GM12864 (cell line): ENCODE measurements around the gene GRM8.

Experiments
- DNase-seq: peaks from one replicate; pipeline ENCODE4 v3.0.0-alpha.2; 2011; ENCODE audit warnings: low read depth
- H3K4me3 ChIP-seq: 2 replicates; pipeline ENCODE4 v1.5.1; 2011; ENCODE audit warnings: mild to moderate bottlenecking, low read depth, low read length, control low read depth
- TF ChIP-seq, protein P1 (sequence below): IDR thresholded peaks from 2 replicates; pipeline ENCODE4 v1.5.1; 2011; ENCODE audit warnings: low read depth, mild to moderate bottlenecking, moderate library complexity, low read length, control low read depth, inconsistent platforms; ENCODE audit errors: missing control alignments

GRM8 gene

GRCh38 chr7:126483972-126484371 is 768.8 kb downstream of the GRM8 start:
- TF ChIP-seq, protein P1, sequence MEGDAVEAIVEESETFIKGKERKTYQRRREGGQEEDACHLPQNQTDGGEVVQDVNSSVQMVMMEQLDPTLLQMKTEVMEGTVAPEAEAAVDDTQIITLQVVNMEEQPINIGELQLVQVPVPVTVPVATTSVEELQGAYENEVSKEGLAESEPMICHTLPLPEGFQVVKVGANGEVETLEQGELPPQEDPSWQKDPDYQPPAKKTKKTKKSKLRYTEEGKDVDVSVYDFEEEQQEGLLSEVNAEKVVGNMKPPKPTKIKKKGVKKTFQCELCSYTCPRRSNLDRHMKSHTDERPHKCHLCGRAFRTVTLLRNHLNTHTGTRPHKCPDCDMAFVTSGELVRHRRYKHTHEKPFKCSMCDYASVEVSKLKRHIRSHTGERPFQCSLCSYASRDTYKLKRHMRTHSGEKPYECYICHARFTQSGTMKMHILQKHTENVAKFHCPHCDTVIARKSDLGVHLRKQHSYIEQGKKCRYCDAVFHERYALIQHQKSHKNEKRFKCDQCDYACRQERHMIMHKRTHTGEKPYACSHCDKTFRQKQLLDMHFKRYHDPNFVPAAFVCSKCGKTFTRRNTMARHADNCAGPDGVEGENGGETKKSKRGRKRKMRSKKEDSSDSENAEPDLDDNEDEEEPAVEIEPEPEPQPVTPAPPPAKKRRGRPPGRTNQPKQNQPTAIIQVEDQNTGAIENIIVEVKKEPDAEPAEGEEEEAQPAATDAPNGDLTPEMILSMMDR: no peak
- DNase-seq: no peak
- no peak overlapping the region for H3K4me3 ChIP-seq

DNA sequence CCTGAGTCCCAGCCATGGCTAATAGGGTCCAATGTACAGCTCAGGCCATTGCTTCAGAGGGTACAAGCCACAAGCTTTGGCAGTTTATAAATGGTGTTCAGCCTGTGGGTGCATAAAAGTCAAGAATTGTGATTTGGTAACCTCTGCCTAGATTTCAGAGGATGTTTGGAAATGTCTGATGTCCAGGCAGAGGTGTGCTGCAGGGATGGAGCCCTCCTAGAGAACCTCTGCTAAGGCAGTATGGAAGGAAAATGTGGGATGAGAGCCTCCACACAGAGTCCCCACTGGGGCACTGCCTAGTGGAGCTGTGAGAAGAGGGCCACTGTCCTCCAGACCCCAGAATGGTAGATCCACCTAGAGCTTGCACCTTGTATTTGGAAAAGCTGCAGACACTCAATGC is 779.9 kb downstream of the GRM8 start:
- no peak for DNase-seq
- no peak overlapping the region for H3K4me3 ChIP-seq
- TF ChIP-seq, protein P1: no peak

DNA sequence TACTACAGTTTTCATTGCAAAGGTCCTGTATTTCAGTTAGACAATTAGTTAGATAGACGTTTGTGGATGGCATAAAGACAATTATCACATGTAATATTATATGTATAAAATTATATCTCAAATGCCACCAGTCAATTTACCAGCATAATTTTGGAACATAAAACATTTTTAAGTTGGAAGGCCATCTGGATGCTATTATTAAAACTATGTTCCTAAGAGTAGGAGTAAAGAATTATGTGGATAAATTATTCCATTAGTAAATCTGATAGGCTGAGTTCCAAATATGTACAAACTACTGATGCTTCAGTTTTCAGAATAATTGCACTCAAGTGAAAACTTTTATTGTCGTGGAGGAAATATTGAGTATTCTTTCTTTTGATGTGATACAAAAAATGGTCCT is 790.3 kb downstream of the GRM8 start:
- H3K4me3 ChIP-seq: no peak overlapping the region
- TF ChIP-seq, protein P1: no peak
- DNase-seq: no peak

DNA sequence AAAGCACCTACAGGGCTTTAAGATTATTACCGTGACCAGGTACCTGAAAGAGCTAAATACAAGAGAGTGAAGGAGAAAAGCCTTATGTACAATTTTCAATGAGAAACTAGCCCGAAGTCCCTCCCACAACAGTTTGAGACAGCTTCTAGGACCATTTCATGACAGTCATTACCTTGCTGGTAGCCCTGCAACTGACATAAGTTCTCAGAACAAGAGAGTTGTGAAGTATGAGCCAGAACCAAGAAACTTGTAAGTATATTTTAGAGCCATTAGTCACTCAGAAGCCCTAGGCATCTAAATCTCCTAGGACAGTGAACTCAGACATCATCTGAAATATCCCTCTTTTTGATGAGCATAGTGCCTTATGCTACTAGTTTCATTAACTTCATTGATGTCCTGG is 792.1 kb downstream of the GRM8 start:
- TF ChIP-seq, protein P1: no peak

GRCh38 chr7:126453104-126453503 is 799.6 kb downstream of the GRM8 start:
- H3K4me3 ChIP-seq: no peak overlapping the region
- no peak for DNase-seq
- TF ChIP-seq, protein P1: no peak

More for the DNA sequence above, 792.1 kb downstream of the GRM8 start:
- no peak for DNase-seq
- no peak overlapping the region for H3K4me3 ChIP-seq

DNA sequence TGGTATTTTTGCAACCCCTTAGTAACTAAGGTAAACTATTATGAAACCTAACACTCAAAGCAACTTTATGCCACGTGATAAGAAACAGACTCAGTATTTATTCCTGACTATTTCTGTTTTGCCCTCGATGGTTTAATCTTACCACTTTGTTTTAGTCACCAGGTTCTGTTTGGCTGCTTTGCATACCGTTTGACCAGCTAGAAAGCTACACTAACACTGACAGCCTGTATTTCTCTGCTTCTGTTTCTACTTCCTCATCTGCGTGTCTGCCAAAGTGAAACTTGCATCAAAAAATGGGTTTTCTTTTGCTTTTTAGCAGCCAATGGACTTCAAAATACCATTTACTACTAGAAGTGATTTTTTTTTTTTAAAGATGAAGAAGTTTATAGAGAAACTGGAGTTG is 802.5 kb downstream of the GRM8 start:
- peak overlapping the region; percentile 1; the same call in 1 of the 2 replicates for H3K4me3 ChIP-seq
- peak; percentile 84 for DNase-seq

GRCh38 chr7:126449611-126450268 is 803.0 kb downstream of the GRM8 start:
- H3K4me3 ChIP-seq: no peak overlapping the region
- DNase-seq: no peak
- TF ChIP-seq, protein P1: no peak

More for the DNA sequence above, 802.5 kb downstream of the GRM8 start:
- TF ChIP-seq, protein P1: no peak
